Esophagus muscularis mucosa (tissue), 4 donors: ENCODE measurements around the gene IFT57. TPM values are rescaled to one million over a fixed set of nuclear protein-coding genes. Genes with fewer than 3 reads are reported as not detected.

Experiments used
- DNase-seq: peaks from one replicate; pipeline ENCODE4 v3.0.0-alpha.2; 2017; ENCODE audit errors: extremely low spot score
- H3K27ac ChIP-seq, 4 donors: fragments of 200-600 bp; sonication (generic); replicated peaks in 1 of 4; 1 replicate in 3 of 4; 2 replicates in 1 of 4; pipeline ENCODE4 v1.5.1; 2016 to 2019; ENCODE audit warnings: mild to moderate bottlenecking in 1 of 4
- H3K27me3 ChIP-seq, 4 donors: fragments of 200-600 bp; sonication (generic); one replicate each; pipeline versions ENCODE4 v1.5.1 to v1.6.0; 2016 to 2019
- H3K36me3 ChIP-seq, 4 donors: fragments of 200-600 bp; sonication (generic); one replicate each; pipeline ENCODE4 v1.5.1; 2016 to 2019
- H3K4me1 ChIP-seq, 4 donors: fragments of 200-600 bp; sonication (generic); one replicate each; pipeline ENCODE4 v1.5.1; 2016 to 2019
- H3K4me3 ChIP-seq, 4 donors: fragments of 200-600 bp; sonication (generic); 1 replicate in 2 of 4; 2 replicates in 2 of 4; pipeline ENCODE4 v1.5.1; 2016 to 2019; ENCODE audit warnings: mild to moderate bottlenecking in 4 of 4, moderate library complexity in 1 of 4
- H3K9me3 ChIP-seq, 4 donors: fragments of 200-600 bp; sonication (generic); 1 replicate in 3 of 4; 2 replicates in 1 of 4; pipeline ENCODE4 v1.5.1; 2016 to 2019
- CTCF ChIP-seq, 3 experiments: fragments of 200-600 bp in 2 of 3; fragments of 450-650 bp in 1 of 3; sonication (generic) in 2 of 3; IDR thresholded peaks; one replicate each; pipeline ENCODE4 v1.5.1; 2017 to 2019; ENCODE audit warnings: antibody characterized with exemption in 3 of 3, mild to moderate bottlenecking in 2 of 3, moderate library complexity in 1 of 3
- EP300 ChIP-seq: sonication (generic); formaldehyde crosslinking; IDR thresholded peaks from one replicate; pipeline ENCODE4 v1.6.1; 2017; ENCODE audit warnings: antibody characterized with exemption
- POLR2A ChIP-seq: fragments of 450-650 bp; IDR thresholded peaks from one replicate; pipeline ENCODE4 v1.6.1; 2017; ENCODE audit warnings: antibody characterized with exemption, moderate library complexity, mild to moderate bottlenecking, low read depth
- POLR2AphosphoS5 ChIP-seq, 2 donors: sonication (generic); formaldehyde crosslinking; IDR thresholded peaks; one replicate each; pipeline ENCODE4 v1.6.1; 2017; ENCODE audit warnings: antibody characterized with exemption in 2 of 2
- WGBS: methylation state at CpG from one replicate; pipeline ENCODE4 v1.1.5; 2018; 5-methylcytosine and 5-hydroxymethylcytosine counted together
- intact Hi-C: fragments of 100-400 bp; cut with DNase I; formaldehyde crosslinking; loops from one replicate; pipeline ENCODE4 v1.15.1; 2023
- total RNA-seq, 4 donors: library from RNA; depleted of rRNA; stranded (reverse); fragments of >200 nt; gene quantifications; one replicate each; pipeline versions ENCODE4 v1.1.0 to v1.2.1, GENCODE V29; 2016

The IFT57 gene
- total RNA-seq, 4 donors from 2014 or later = 52.3 to 82.4 (median 61.4) TPM

- WGBS = 68% methylated on average over 6 of the region's 6 CpGs
- no peaks in the 10 kb centered on the region for H3K4me1 ChIP-seq
- no peak for DNase-seq
- no peak for TF ChIP-seq CTCF (IDR thresholded peaks at IDR 0.05)
- TF ChIP-seq POLR2A = no peak
- TF ChIP-seq EP300 = no peak
- no peak for TF ChIP-seq POLR2AphosphoS5 (IDR thresholded peaks at IDR 0.05)
- H3K9me3 ChIP-seq = no peaks in the 10 kb centered on the region
- H3K27me3 ChIP-seq = no peaks in the 10 kb centered on the region
- intact Hi-C loops = no loop called here
- no peak overlapping the region for H3K27ac ChIP-seq
- H3K36me3 ChIP-seq = no peaks in the 10 kb centered on the region
- no peak overlapping the region for H3K4me3 ChIP-seq
Observed at GRCh38 chr3:108125550-108126071, 96.6 kb downstream of the IFT57 start.

GRCh38 chr3:108125153-108125543, 97.1 kb downstream of the IFT57 start:
- Histone ChIP-seq H3K4me1 (no peaks in the 10 kb centered on the region), H3K4me3 (no peak overlapping the region), H3K27me3 (no peaks in the 10 kb centered on the region), H3K27ac (no peak overlapping the region), H3K36me3 (no peaks in the 10 kb centered on the region), H3K9me3 (no peaks in the 10 kb centered on the region)
- 88% methylated on average over 4 of the region's 4 CpGs for WGBS
- no peak for TF ChIP-seq POLR2A
- TF ChIP-seq POLR2AphosphoS5 (IDR thresholded peaks at IDR 0.05) = no peak
- no peak for TF ChIP-seq CTCF (IDR thresholded peaks at IDR 0.05)
- TF ChIP-seq EP300 = no peak
- intact Hi-C loops = no loop called here
- DNase-seq = no peak

- intact Hi-C loops = no loop called here
- H3K4me1 ChIP-seq = no peaks in the 10 kb centered on the region
Observed at GRCh38 chr3:108124337-108125152, 97.7 kb downstream of the IFT57 start.

GRCh38 chr3:108123326-108123725, 98.9 kb downstream of the IFT57 start:
- Histone ChIP-seq H3K4me1 (no peaks in the 10 kb centered on the region), H3K27ac (no peak overlapping the region), H3K27me3 (no peaks in the 10 kb centered on the region), H3K4me3 (no peak overlapping the region), H3K36me3 (no peaks in the 10 kb centered on the region), H3K9me3 (no peaks in the 10 kb centered on the region)
- no peak for DNase-seq
- 39% methylated on average over 3 of the region's 3 CpGs for WGBS
- intact Hi-C loops = no loop called here
- TF ChIP-seq EP300 (no peak), POLR2A (no peak), CTCF (IDR thresholded peaks at IDR 0.05) (no peak), POLR2AphosphoS5 (IDR thresholded peaks at IDR 0.05) (no peak)

More at GRCh38 chr3:108124337-108125152, 97.7 kb downstream of the IFT57 start:
- Histone ChIP-seq H3K36me3 (no peaks in the 10 kb centered on the region), H3K4me3 (no peak overlapping the region), H3K27ac (no peak overlapping the region), H3K27me3 (no peaks in the 10 kb centered on the region), H3K9me3 (no peaks in the 10 kb centered on the region)
- TF ChIP-seq POLR2A (no peak), CTCF (IDR thresholded peaks at IDR 0.05) (no peak), POLR2AphosphoS5 (IDR thresholded peaks at IDR 0.05) (no peak), EP300 (no peak)
- no peak for DNase-seq
- 73% methylated on average over 10 of the region's 10 CpGs for WGBS
